Hippocampal formation (tissue), 2 donors: ENCODE results near the gene TACR3.
"Not testable (repeated sequence)": the region's sequence is repeated elsewhere in the genome, so short reads cannot be mapped to it uniquely, and the experiment has no call there.

Experiments used
- DNase-seq, 2 donors: peaks; one replicate each; lab custom pipeline; 2025; lab: John Stamatoyannopoulos, UW

The TACR3 gene, protein sequence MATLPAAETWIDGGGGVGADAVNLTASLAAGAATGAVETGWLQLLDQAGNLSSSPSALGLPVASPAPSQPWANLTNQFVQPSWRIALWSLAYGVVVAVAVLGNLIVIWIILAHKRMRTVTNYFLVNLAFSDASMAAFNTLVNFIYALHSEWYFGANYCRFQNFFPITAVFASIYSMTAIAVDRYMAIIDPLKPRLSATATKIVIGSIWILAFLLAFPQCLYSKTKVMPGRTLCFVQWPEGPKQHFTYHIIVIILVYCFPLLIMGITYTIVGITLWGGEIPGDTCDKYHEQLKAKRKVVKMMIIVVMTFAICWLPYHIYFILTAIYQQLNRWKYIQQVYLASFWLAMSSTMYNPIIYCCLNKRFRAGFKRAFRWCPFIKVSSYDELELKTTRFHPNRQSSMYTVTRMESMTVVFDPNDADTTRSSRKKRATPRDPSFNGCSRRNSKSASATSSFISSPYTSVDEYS

DNA sequence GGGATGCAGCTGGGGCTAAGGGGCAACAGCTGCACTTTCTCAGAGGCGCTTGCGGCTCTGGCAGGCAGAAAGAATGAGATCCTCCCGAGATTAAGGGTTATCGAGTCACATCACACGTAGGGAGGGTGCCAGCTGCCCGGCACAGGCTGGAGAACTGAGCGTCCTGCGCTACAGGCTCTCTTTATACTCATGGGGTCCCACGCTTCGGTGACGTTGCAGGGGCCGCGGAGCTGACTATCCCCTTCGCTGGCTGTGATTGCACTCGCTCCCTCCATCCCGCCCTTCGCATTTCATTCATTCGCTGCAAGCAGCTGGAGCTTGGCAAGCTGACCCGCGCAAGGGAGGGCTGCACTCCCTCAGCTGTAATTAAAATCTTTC, at the start of gene TACR3:
Gene TACR3 (minus strand): TSS at position 156 of the 378 bp plus-strand sequence. CDS start 310 bp downstream, outside the sequence.
- no peak for DNase-seq

DNA sequence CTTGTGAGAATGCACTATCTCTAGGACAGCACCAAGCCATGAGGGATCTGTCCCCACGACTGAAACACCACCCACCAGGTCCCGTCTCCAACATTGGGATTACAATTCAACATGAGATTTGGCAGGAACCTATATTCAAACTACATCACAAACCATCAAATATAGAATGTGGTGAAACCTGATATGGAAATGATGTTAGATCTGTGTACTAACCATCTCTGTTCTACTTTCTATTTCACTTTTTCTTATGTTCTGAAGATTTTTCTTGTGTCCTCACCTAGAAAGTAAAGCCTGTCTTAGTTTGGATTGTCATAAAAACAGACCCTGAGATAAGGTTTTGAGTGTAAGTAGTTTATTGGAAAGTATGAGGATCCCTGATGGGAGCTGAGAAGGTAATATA, 37.8 kb upstream of the TACR3 start:
- DNase-seq, result no peak

DNA sequence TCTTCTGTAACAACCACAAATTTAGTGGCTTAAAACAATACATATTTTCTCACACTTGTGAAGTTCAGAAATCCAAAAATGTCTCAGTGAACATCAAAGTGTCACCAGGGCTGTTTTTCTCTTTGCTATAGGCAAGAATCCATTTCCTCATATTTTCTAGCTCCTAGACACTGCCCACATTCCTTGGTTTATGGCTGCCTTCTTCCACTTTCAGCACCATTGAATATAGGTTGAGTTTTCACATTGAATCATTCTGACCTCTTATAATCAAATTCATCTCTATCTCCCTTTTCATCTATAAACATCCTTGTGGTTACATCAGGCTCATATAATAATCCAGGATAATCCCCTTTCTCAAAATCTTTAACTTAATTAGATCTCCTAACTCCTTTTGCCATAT, 37.0 kb upstream of the TACR3 start:
- no peak for DNase-seq

DNA sequence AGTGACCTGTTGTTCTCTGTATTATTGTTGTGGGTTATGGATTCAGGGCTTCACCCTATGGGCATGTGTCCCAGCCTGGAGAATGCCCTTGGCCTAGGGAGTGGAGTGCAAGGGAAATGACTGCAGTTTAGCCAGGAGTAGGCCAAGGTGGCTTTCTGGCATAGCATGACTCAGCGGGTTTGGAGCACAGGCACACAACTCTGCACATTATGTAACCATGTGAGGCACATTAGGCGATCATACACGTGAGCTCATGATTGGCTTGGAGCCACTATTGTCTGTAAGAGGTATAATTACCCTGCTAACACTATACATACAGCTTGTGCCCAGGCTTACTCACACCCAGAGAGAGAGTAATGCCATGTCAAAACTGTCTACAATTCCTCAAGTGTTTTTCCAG, 35.1 kb upstream of the TACR3 start:
- DNase-seq, result no peak

DNA sequence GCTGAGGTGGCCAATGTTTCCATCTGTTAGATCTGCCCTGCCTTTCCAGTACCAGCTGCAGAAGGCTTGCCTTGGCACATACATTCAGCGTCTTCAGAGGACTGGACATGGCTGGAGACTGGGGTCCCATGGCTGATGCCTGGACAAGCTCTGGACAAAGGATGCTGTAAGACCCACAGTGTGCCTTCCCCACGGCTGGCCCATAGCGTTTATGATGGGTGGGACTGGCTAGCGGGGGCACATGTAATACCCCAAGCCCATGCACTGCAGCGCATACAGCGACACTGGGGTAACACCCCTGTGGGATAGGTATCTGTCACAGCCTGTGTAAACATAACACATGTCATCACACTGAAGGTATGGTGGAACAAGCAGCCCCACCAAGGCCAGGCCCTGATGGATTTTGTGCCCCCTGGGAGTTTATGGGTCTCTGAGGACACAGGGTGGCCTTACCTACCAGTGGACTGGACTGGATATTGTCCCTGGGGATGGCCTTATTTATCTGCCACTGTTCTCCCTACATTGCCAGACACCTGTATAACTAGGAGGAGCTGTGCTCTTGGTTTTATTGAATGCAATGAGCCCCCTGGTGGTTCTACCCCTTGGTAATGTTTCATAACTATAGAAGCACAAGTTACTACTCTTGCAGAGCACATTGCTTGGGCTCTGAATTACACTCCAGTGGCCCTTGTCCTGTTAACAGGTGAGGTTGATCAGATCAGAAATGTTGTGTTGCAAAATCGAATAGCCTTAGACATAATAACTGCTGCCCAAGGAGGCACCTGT, 34.3 kb upstream of the TACR3 start:
- DNase-seq, result no peak

DNA sequence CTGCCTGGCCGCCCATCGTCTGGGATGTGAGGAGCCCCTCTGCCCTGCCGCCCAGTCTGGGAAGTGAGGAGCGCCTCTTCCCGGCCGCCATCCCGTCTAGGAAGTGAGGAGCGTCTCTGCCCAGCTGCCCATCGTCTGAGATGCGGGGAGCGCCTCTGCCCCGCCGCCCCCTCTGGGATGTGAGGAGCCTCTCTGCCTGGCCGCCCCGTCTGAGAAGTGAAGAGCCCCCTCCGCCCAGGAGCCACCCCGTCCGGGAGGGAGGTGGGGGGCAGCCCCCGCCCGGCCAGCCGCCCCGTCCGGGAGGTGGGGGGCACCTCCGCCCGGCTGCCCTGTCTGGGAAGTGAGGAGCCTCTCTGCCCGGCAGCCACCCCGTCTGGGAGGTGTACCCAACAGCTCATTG, 3.4 kb upstream of the TACR3 start:
- not testable (repeated sequence) for DNase-seq

DNA sequence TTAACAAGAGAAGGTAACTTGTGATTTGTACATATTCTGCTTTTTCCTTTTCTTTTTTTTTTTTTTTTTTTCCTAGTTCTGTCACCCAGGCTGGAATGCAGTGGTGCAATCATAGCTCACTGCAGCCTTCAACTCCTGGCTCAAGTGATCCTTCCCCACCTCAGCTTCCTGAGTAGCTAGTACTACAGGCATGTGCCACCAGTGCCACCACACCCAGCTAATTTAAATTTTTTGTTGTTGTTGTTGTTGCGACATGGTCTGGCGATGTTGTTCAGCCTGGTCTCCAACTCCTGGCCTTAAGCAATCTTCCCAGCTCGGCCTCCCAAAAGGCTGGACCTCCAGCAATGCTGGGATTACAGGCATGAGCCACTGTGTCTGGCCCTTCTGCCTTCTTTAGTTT, 1.5 kb upstream of the TACR3 start:
- no peak for DNase-seq

DNA sequence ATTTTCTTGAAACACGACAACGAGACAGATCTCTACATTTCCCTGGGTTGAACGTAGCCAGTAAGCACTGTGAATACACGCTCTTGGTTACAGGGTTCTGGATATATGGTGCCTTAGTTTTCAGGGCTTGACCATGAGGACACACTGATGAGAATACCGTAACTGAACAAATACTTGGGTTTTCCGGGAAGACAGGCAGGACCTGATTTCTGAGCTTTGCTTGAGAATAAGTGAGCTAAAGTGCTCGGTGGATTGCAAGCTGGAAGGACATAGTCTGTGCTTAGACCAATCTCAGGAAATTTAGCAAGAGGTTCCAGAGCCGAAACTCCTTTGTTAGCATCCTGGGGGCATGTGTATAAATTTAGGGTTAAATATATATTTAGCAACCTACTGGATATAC, 876 bp upstream of the TACR3 start:
- DNase-seq, result no peak

DNA sequence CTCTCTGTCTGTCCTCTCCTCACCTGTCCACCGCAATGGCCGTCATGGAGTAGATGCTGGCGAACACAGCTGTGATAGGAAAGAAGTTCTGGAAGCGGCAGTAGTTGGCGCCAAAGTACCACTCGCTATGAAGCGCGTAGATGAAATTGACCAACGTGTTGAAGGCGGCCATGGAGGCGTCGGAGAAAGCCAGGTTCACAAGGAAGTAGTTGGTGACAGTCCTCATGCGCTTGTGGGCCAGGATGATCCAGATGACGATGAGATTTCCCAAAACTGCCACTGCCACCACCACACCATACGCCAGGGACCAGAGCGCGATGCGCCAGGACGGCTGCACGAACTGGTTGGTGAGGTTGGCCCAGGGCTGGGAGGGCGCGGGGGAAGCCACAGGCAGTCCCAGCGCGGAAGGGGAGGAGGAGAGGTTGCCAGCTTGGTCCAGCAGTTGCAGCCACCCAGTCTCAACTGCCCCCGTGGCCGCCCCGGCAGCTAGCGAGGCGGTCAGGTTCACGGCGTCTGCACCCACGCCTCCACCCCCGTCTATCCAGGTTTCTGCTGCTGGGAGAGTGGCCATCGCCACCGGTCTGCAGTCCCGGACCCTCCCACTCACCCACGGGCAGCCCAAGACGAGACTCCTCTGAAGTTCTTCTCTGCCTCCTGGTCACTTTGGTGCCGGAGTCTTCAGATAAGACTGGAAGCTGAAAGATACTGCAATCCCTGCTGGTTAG, 518 bp downstream of the TACR3 start:
- DNase-seq, result no peak

DNA sequence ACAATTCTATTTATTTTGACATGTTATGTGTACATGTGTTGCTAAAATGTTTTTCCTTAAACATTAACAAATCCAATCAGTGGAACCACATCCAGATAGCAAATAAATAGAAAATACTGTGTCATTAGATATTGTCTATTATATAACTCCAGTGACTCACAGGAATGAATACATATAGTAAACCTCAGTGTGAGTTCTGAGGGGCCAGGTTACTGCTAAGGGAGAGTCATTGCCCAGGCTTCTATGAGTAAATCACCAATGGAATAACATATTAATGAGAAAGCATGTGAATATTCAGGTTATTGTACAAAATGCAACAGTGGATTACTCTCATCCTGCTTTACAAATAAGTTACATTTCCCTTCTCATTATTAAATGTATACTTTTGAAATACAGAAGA, 27.2 kb downstream of the TACR3 start:
- no peak for DNase-seq

DNA sequence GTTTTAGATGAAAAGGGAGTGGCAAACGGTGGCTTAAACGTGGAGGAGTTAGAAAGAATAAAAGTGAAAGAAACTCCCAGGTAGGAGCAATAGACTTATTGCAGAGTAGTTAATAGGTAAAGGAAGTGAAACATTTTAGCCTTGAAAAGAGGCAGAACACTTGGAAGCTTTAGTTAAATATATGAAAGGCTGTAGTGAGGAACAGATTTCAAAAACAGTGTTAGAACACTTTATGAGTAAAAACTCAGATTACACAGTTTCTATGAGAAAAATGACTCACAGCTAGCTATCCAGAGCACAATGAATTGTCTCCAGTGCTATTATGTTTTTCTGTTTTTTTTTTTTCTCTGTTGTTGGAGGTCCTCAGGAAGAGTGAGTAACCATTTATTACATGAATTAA, 45.8 kb downstream of the TACR3 start:
- DNase-seq, result no peak

DNA sequence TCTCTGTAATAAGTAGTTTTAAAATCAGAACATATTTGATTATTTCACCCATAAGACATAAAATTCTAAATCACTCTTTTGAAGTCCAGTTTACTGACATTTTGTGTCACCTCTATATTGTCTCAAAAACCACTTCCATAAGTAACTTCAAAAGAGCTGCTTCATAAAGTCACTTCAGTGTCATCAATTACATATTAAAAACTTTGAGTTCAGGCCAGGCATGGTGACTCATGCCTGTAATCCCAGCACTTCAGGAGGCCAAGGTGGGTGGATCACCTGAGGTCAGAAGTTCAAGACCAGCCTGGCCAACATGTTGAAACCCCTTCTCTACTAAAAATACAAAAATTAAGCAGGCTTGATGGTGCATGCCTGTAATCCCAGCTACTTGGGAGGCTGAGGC, 53.0 kb downstream of the TACR3 start:
- not testable (repeated sequence) for DNase-seq

DNA sequence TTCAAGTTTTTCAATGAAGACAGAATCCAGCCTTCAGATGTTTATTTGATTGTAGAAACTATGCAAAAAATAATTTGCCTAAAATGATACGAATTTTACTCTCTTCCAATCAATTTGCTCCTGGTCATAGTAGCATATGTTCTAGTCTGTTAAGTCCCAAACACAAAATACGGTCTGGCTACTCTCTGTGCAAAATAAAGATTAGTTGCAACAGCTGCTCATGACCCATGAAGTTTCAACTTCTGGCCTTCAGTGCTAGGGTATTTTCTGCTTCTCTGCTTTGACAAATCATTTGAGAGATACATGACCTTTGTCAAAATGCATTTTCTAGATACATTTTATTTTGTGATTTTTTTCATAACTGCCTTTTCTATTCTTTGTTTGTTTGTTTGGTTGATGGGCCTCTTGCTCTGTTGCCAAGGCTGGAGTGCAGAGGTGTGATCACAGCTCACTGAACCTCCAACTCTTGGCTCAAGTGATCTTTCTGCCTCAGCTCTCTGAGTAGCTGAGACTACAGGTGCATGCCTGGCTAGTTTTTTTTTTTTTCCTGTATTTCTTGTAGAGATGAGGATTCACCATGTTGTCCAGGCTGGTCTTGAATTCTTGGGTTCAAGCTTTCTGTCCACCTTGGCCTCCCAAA, 55.2 kb downstream of the TACR3 start:
- no peak for DNase-seq

DNA sequence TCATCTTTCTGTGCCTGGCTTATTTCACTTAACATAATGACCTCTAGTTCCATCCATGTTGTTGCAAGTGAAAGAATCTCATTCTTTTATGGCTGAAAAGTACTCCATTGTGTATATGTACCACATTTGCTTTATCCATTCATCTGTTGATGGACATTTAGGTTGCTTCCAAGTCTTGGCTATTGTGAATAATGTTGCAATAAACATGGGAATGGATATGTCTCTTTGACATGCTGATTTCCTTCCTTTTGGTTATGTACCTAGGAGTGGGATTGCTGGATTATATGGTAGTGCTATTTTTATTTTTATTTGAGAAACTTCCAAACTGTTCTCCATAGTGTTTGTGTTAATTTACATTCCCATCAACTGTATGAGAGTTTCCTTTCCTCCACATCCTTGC, 71.2 kb downstream of the TACR3 start:
- no peak for DNase-seq

DNA sequence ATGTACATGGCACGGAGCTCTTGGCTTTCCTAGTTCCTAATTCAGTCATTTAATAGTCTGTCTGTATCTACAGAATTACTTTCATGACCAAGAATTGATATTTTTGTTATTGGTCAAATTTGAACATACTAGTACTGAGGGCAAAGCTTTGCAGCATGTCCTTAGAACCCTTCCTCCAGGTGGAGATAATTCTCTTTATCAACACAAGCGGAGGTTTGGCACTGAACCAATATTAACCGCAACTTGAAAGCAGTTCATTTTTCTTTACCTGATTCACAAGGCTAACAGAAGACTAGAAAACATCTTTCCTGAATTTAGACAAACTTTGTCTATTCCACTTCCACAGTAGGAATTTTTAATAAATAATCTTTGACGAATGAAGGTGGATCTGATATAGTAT, 73.8 kb downstream of the TACR3 start:
- no peak for DNase-seq

DNA sequence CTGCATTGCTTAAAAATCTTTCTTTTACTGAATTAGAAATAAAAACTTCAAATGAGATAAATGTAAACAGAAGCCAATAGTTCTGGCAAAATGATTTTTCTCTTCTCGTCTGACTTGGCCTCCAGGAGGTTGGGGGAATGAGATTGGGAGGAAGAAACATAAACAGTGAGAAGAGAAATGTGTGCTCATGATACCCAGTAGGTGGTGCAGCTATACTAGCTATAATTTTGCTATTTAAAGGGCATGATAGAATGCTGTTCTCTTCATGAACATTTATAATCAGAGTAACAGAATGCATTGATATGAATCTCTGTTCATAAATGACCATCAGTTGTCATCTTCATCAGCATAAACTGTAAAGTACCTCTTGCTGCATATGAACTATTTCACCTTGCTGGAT, 85.5 kb downstream of the TACR3 start:
- no peak for DNase-seq

DNA sequence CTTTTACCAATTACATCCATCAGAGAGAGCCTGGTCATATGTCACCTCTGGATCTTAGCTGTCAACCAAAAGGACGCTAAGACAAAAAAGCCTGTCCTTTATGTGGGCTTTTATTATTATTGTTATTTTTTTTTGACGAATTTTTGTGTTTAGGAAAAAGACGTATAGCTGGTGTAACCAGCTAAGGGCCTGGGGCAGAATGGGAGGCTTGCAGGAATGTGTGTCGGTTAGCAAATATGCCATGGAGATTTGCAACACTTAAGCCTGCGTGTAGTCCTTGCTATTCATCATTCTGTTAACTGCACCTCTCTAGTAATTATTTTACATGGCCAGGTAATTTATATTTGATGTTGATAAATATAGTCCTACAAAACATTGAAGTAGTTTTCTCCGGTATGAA, 93.5 kb downstream of the TACR3 start:
- no peak for DNase-seq

DNA sequence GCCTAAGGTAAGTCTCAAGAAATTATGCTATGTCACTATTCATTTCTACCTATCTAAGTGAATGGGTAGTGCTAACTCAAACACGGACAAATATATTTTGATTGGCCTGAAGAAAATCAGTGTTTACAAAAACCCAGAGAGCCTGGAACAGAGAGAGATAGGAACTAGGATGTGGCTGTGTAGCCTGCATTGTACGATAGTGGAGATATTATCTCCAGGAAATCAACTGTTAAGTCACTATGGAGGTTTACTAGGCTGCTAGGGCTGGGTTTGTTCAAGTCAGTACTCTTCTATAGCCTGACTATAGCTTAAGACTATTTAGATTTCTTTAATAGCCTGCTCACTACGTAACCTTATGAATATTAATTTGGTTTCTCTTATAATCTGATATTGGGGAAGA, 127.9 kb downstream of the TACR3 start:
- no peak for DNase-seq

DNA sequence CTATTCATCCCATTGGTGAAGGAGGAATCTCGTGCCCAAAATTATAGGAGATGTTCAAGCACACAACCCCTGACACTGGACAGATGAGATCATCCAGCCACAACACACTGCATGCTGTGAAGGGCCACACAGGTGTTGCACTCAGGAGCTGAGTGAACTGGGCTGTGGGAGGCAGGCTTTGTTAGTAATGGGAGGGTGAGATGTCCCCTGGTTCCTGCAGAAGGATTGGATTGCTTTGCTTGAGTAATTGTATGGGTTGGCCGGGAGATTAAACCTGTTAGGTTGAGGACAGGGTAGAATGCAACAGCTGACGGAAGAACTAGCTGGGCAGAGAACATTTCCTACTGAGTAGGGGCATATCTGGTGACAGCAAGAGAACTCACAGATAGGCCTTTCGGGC, 152.2 kb downstream of the TACR3 start:
- no peak for DNase-seq

DNA sequence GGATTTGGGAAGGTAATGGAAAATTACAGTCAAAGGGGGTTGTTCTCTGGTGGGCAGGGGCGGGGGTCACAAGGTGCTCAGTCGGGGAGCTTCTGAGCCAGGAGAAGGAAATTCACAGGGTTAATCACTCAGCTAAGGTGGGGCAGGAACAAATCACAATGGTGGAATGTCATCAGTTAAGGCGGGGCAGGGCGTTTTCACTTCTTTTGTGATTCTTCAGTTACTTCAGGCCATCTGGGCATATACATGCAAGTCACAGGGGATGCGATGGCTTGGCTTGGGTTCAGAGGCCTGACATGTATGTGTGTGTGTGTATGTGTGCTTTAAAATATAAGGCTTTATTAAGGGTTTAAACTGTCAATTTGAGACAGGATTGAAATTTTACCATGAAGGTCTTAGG, 160.6 kb downstream of the TACR3 start:
- not testable (repeated sequence) for DNase-seq
